Stimulated activated naive CD8-positive, alpha-beta T cell treated with anti-CD3 and anti-CD28 coated beads, Interleukin-15, Interleukin-2, amounts not matched to agents 100 U/mL and 50 U/mL, for 24 hours (primary cell): ENCODE data around the gene ACP1.
"Not testable (repeated sequence)": the region's sequence is repeated elsewhere in the genome, so short reads cannot be mapped to it uniquely, and the experiment has no call there.

Experiments
- ATAC-seq: fragments of 150-1000 bp; cut with Tn5 transposase; one replicate; pipeline ENCODE4 v1.10.0; 2021
- DNase-seq: peaks from one replicate; pipeline ENCODE4 v3.0.0; 2021

Gene ACP1

GRCh38 chr2:310994-311393, 46.2 kb downstream of the ACP1 start:
- ATAC-seq: no peak
- no peak for DNase-seq

GRCh38 chr2:313991-314390, 49.2 kb downstream of the ACP1 start:
- ATAC-seq: no peak
- no peak for DNase-seq

GRCh38 chr2:314561-315336, 50.0 kb downstream of the ACP1 start:
- DNase-seq (no peak), ATAC-seq (no peak)

- not testable (repeated sequence) for DNase-seq, ATAC-seq
Measured at GRCh38 chr2:315925-316324, 51.2 kb downstream of the ACP1 start.

GRCh38 chr2:316381-316780, 51.6 kb downstream of the ACP1 start:
- DNase-seq (no peak), ATAC-seq (no peak)

- peak; percentile 75 for ATAC-seq
- peak; percentile 40 for DNase-seq
Measured at GRCh38 chr2:317501-318424, 53.0 kb downstream of the ACP1 start.

GRCh38 chr2:319059-319600, 54.4 kb downstream of the ACP1 start:
- DNase-seq (no peak), ATAC-seq (no peak)

- no peak for DNase-seq
- ATAC-seq: no peak
Measured at GRCh38 chr2:320561-320960, 55.8 kb downstream of the ACP1 start.

- DNase-seq: no peak
Measured at GRCh38 chr2:322326-322725, 57.6 kb downstream of the ACP1 start.

GRCh38 chr2:323035-323434, 58.3 kb downstream of the ACP1 start:
- ATAC-seq: no peak
- no peak for DNase-seq

More at GRCh38 chr2:322326-322725, 57.6 kb downstream of the ACP1 start:
- ATAC-seq: no peak
